OCI-LY3 (cell line): ENCODE measurements around the gene ARHGEF6.
A peak's percentile ranks its signal among the peaks of the same experiment; 100 is the strongest.

Source experiments
- CTCF ChIP-seq: fragments of 200-600, 300-600 bp; sonication (generic); IDR thresholded peaks from 2 replicates; pipeline ENCODE4 v1.5.1; 2014; ENCODE audit warnings: antibody characterized with exemption, low read length, low read depth
- EZH2phosphoT487 ChIP-seq: fragments of 200-600 bp; shearing (Covaris generic); IDR thresholded peaks from 2 replicates; pipeline ENCODE4 v1.6.1; 2018; ENCODE audit warnings: antibody characterized with exemption, mixed run types, low read depth

GRCh38 chrX:136767104-136767941 lies 13.4 kb downstream of the ARHGEF6 start:
- TF ChIP-seq CTCF, result 0 out of 2 replicates have a peak, but pooled peaks have one; percentile 7
- no peak for TF ChIP-seq EZH2phosphoT487
